Stimulated activated CD4-positive, alpha-beta T cell treated with anti-CD3 and anti-CD28 coated beads, Interleukin-4, amount 100 ng/mL, for 48 hours (primary cell): ENCODE measurements around the gene ARL14.
"Not testable (repeated sequence)": the region's sequence is repeated elsewhere in the genome, so short reads cannot be mapped to it uniquely, and the experiment has no call there.

ENCODE experiments used
- DNase-seq, 2 donors: peaks; one replicate each; pipeline ENCODE4 v3.0.0-alpha.2; 2020; ENCODE audit warnings: low read depth in 2 of 2

The ARL14 gene

DNA sequence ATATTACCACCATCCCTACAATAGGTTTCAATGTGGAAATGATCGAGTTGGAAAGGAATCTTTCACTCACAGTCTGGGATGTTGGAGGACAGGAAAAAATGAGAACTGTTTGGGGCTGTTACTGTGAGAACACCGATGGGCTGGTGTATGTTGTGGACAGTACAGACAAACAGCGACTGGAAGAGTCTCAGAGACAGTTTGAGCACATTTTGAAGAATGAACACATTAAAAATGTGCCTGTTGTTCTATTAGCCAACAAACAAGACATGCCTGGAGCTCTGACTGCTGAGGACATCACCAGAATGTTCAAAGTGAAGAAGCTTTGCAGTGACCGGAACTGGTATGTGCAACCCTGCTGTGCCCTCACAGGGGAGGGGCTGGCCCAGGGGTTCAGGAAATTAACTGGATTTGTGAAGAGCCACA lies 510 bp downstream of the ARL14 start:
- no peak for DNase-seq

DNA sequence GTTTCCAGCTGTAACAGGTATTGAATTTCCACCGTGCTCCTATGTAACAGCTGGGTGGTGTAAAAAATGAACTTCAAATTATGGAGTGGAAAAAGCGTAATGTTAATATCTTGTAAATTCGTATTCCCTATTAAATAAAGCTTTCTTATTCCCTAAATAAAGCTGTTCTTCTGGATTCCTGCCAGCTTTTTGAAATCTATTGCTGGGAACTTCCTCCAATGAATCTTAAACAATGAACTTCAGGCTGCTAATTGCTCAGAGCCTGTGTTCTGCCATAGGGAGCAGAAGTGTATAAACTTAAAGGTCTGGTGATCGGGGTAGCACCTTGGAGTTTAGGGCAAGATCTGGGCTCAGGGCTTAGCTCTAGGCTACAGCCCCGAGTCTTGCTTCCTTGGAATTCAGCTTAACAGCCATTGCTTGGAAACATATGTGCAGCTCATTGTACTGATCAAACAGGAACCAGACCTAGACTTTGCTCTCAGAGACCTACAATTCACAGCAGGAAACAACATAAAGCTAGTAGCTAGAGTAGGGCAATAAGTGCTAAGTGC lies 1.4 kb downstream of the ARL14 start:
- no peak for DNase-seq

DNA sequence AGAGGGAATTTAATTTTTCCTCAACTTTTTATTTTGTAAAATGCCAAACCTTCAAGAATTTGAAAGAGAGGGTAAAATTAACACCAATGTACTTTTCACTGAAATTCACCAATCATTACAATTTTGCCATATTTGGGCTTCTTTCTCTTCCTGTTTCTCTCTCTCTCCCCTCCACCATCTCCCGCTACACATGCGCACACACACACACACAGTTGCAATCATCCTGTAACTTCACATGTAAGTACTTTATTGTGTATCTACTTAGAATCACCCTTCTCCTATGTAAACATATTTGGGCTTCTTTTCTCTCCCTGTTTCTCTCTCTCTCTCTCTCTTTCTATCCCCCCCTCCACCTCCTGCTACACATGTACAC lies 7.4 kb downstream of the ARL14 start:
- no peak for DNase-seq

DNA sequence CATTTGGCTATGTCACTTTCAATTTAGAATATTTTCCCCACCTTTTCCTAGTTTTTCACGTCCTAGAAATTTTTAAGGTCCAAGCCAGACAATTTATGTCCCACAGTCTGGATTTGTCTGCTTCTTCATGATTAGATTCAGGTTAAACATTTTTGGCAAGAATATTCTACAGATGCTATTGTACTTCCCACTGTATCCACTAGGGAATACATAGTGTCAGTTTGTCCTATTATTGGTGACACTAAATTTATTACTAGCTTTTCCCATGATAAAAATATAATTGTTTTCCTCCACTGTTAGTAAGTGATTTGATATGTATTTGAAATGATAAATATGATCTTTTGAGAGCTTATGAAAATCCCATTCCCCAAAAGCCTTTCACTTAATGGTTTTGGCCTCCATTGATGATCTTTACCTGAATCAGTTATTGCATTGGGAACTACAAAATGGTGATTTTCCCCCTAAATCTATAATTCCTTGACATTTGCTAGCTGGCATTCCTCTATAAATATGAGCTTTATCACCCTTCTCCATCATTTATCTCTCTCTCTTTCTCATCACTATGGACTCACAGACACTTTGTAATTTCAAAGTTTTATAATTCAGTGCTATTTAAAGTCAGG lies 8.3 kb downstream of the ARL14 start:
- DNase-seq = no peak

- DNase-seq = no peak
Observed at GRCh38 chr3:160686955-160687535, 10.1 kb downstream of the ARL14 start.

DNA sequence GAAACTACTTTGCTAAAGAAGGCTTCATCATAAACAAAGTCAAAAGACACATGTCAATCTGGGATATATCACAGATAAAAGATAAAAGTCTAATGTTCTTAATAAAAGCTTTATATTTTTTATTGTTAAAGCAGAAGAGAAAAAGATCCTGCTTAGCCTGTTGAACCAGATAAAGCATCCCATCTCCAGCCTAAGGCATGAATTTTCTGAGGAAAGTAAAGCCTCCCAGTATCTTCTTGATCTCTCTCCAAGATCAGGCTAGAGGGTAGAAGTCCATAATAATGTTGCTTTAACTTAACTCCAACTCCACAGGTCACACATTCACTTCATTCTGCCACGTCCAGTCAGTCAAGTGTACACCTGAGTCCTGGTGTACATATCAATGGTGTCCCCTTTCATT lies 14.2 kb downstream of the ARL14 start:
- no peak for DNase-seq

GRCh38 chr3:160691962-160692361 lies 15.0 kb downstream of the ARL14 start:
- DNase-seq = no peak

DNA sequence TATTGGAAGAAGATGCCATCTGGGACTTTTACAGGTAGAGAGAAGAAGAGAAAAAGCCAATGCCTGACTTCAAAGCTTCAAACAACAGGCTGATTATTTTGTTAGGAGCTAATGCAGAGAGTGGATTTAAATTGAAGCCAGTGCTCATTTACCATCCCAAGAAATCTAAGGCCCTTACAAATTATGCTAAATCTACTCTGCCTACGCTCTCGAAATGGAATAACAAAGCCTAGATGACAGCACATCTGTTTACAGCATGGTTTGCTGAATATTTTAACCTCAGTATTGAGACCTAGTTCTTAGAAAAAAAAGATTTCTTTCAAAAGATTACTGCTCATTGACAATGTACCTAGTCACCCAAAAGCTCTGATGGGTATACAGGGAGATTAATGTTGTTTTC lies 16.2 kb downstream of the ARL14 start:
- DNase-seq = no peak

DNA sequence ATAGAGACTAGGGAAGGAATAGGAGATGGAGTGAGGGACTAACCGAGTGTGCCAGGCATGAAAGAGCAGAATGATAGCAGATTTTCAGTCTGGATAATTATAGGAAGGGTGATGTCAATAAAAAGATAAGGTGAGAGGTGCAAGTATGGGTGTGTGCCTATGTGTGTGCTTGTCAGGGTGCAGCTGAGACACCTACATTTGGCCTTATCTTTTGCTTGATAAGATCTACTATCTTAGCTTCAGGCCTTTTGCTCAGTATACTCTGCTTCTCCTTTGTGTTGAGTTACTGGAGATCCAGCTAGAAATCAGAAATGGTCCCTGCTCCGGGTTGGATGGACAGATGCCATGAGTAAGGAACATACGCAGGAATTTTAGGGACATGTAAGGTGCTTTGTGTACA lies 17.4 kb downstream of the ARL14 start:
- no peak for DNase-seq

DNA sequence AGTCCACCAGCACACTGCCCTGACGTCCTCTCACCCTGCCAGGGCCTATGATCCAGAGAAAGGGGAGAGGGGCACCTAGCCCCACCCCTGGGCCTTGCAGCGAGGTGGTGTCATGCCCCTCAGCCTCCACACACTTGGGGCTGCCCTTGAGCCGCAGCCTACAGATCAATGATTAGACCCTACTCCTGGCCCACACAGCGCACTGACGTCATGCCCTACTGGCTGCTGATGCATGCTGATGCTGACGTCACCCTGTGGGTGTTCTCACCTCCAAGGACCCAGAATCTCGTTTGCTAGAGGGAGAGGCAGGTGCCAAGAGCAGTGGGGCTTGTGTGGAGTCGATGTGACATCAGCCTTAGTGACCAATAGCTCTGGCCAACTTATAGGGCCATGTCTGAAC lies 18.0 kb downstream of the ARL14 start:
- no peak for DNase-seq

GRCh38 chr3:160695915-160696327 lies 19.0 kb downstream of the ARL14 start:
- no peak for DNase-seq

DNA sequence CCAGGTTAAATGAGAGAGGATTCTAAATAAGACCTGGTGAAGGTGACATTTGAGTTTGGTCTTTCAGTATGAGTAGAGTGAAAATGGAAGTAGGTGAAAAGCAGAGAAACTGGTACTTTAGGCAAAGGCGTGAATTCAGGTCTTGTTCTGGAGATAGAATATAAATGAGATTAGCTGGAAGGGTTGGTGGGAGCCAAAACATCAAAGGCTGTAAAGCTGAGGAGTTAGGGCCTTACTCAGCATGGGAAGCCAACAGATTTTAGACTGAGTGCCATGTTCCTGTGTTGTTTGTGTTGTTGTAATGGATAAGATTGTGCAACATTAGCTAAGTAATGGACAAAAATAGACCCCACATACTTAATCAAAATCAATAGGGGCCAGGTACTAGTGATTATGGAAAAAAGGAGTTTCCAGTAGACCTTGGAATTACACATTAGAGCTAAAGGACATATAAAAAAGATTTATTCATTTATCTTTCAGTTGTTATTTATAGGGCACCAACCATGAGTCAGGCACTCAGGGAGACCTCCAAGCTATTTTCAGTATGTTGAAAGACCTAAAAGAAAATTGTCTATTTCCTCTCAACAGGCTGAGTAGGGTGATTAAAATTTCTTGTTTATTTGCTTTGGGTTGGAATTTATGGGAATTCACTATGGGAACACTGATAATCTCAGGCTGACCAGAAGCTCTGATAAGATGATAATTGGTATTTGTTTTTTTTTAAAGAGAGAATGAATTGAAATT lies 20.8 kb downstream of the ARL14 start:
- no peak for DNase-seq

- DNase-seq = no peak
Observed at GRCh38 chr3:160698599-160699195, 21.7 kb downstream of the ARL14 start.

DNA sequence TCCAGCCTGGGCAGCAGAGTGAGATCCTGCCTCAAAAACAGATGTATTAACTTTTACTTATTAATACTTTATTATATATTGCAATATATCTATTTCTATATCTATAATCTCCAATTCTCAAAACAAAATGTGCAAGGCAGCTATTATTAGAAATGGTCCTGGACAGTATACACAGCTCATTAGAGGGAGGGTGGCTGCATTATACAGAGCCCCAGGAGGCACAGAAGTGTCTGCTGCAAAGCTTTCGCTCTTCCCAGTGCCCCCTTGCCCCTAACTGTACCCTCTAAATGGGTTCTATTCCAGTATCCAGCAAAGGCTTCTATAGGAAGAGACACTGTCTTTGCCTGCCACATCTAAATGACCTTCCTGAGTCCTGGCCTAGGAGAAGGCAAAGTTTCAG lies 24.5 kb downstream of the ARL14 start:
- no peak for DNase-seq

GRCh38 chr3:160702290-160702689 lies 25.3 kb downstream of the ARL14 start:
- DNase-seq = no peak

- no peak for DNase-seq
Observed at GRCh38 chr3:160703974-160704373, 27.0 kb downstream of the ARL14 start.

- peak in 1 of 2 donors; percentile 3 for DNase-seq
Observed at GRCh38 chr3:160707187-160707794, 30.3 kb downstream of the ARL14 start.

DNA sequence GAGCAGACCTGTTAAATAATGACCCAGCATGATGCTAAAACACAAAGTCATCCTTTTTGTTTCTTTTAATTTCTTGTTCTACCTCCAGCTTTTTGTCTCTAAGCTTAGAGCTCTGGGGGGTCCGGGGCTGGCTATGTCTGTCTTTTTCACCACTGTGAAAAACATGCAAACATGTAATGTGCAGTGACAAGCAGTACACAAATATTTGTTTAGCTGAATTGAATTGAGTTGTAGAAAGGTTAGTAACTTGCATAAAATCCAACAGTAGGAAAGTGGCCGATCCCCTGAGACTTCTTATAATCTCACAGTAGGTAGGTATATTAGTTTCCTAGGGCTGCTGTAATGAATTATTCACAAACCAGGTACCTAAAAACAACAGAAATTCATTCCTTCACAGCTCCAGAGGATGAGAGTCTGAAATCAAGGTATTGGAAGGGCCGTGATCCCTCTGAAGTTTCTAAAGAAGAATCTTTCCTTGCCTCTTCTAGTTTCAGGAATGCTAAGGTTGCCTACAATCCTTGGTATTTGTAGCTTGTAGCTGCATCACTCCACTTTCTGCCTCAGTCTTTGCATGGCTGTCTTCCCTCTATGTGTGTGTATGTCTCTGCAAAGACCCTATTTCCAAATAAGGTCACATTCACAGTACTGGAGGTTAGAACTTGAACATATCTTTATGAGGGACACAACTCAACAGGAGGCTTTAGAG lies 32.7 kb downstream of the ARL14 start:
- no peak for DNase-seq

DNA sequence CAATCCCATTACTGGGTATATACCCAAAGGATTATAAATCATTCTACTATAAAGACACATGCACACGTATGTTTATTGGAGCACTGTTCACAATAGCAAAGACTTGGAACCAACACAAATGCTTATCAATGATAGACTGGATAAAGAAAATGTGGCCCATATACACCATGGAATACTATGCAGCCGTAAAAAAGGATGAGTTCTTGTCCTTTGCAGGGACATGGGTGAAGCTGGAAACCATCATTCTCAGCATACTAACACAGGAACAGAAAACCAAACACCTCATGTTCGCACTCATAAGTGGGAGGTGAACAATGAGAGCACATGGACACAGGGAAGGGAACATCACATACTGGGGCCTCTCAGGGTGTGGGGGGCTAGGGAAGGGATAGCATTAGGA lies 36.2 kb downstream of the ARL14 start:
- DNase-seq = not testable (repeated sequence)

GRCh38 chr3:160719710-160720109 lies 42.8 kb downstream of the ARL14 start:
- no peak for DNase-seq

GRCh38 chr3:160720123-160720746 lies 43.3 kb downstream of the ARL14 start:
- no peak for DNase-seq
